NCI-H2227 (cell line): Measurements from ENCODE around the gene STS.

Experiments used
- DNase-seq: peaks from one replicate; lab custom pipeline; 2025; ENCODE audit not compliant: unreplicated experiment; lab: John Stamatoyannopoulos, UW

Gene STS

DNA sequence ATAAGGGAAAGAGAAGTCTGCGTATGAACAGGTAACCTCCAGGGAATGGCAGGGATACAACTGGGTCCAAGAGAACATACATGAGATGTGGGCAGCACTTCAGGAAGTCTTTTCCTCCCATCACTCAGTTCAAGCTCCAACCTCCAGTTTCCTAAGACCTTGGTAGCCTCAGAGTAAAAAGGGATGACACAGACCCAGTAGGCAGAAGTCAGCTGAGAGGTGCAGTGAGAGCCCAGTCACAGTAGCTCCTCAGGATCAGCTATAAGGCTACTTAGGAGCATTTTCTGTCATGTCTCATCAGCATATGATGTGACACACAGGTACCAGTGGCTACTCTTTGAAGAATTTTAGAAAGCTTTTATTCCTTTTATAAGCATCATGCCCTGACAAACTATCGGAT is 12.5 kb upstream of the STS start:
- no peak for DNase-seq

DNA sequence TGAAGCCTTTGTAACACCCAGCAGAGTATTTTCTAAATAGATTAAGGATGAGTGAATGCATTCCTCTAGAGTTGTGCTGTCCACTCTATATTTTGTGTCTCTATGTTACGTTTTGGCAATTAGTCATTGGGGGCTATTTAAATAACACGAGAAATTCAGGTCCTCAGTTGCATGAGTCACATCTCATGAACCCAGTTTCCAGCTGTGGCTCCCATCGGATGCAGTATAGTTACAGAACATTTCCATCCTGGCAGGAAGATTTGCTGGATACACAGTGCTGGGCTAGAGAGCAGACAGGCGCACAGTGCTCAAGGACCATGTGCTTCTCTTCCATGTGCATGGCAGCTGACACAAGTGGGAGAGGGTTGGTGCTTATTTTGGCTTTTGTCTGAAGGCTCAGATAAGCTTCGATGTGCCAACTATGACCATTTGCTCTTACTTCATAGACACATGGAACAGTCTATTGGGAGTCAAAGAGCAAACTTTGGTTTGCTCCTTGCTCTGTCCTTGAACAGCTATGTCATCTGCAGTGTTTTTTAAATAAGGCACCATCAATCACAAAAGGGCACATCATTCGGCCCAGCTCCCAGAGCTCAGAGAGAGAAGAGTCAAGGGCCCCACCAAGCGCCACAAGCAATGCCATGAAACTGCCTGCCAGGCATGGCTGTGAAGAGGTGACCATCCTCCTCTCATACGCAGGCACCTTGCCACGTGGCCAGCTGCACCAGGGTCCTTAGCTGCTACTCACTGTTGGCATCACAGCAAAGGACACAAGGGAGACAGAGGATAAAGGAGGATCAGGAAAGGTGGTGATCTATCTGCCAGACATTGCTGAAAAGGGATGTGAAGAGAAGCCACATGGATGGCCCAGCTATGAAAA is 8.1 kb upstream of the STS start:
- no peak for DNase-seq

DNA sequence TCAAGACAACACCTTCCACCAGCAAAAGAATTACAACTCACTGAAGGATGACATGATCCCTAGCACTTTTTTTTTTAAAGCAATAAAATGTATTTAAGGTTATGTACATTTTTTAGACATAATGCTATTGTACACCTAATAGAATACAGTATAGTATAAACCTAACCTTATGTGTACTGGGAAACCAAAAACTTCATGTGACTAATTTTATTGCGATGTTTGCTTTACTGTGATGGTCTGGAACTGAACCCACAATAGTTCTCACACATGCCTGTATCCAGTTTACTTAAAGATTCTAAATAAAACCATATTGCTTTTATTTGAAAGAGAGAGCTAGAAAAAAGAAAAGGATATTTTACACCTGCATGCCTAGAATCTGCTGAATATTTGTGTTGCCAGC is 4.4 kb upstream of the STS start:
- no peak for DNase-seq

DNA sequence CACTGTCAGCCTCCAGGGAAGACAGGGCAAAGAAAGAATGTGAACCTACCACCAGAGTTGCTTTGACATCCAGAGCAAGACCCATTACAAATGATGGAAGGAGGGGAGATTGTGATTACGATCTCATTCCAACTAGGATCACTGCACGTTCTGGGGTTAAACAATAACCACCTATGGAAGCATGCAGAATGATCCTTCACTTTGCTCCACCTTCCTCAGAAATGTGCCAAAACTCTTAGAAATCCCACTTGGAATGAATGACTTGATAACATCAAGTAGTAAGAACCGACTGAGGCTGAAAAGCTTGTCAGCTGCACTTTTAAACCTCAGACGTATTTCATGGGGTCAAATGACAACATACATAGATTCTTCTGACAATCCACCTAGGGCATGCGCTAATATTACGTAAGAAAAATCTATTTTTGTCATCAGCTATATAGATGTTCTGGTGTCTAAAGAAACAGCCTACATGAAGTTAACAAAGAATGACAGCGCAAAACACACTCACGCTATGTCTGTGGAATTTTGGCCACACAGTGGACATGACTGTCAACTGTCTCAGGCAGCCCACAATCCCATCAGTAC is 3.5 kb upstream of the STS start:
- DNase-seq, result no peak

DNA sequence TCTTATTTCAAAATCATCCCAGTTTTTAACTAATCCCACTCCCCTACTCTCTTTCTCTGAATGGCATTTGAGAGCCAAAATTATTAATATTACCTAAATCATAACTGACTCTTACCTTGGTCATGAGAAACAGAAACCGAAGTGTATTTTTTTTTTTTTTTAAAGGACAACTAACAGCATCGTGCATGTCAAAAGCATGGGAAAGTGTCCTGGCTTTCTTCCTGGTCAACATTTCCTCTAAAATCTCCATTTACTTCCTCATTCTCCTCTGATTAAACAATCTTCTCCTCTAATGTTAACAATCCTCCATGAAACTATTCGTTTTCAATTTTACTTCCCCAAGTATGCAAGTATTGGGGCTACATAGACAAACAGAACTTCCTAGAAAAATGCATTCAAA is 2.1 kb upstream of the STS start:
- DNase-seq, result no peak

DNA sequence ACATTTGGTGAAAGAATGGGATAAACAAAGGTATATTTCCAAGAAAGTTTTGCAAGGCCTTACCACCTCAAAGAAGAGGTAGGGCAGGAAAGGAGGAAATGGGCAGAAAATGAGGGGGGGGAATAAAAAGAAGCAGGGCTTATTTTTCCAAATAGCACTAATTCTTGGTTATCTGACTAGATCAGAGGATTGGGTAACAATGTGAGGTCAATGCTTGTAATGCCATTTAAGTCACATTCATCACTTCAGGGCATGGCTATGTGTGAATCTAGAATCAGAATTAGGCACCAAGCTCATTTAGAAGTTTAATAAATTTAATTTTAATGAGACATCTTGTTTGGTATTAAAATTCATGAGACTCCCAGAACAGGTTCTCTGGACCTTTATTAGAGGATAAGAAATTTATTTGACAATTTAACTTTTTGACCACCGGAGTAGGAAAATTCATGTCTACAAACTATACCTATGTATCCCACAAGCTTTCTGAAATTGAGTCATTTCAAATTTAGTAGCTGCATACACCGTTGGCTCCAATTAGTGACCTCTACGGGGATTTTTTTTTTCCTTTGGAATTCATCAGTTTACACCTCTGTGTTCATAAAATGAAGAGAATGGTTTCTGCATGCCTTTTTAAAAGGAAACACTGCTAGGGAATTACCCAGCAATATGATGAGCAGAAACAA is 1.4 kb upstream of the STS start:
- DNase-seq, result no peak

DNA sequence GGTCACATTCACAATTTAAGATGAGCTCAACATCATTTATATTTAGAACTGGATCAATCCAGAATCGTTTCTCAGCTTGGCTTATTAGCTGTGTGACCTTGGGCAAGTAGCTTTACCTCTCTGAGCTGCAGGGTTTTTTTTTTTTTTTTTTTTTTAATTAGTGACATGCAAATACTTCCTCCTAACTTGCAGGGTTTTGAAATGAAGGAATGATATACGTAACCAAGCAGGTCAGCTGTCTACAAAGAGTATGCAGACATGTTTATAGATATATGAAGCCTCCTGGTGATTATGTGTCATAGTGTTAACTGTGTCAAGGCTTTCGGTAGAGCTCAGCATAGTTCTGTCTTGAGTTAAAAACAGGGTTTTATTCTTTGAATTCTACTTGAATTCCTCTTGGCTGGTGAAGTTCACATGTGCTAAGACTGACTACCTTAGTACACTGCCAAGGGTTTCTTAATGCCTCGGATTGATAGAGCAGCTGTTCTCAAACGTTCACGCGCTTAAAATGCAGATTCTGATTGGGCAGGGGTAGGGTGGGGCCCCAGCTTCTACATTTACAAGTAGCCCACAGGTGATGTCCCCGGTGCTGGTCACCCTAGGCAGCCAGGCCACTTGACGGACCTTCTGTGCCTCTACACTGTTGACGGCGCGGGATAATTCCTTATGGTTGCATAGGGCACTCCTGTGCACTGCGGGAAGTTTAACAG is 654 bp upstream of the STS start:
- peak; percentile 40 for DNase-seq

DNA sequence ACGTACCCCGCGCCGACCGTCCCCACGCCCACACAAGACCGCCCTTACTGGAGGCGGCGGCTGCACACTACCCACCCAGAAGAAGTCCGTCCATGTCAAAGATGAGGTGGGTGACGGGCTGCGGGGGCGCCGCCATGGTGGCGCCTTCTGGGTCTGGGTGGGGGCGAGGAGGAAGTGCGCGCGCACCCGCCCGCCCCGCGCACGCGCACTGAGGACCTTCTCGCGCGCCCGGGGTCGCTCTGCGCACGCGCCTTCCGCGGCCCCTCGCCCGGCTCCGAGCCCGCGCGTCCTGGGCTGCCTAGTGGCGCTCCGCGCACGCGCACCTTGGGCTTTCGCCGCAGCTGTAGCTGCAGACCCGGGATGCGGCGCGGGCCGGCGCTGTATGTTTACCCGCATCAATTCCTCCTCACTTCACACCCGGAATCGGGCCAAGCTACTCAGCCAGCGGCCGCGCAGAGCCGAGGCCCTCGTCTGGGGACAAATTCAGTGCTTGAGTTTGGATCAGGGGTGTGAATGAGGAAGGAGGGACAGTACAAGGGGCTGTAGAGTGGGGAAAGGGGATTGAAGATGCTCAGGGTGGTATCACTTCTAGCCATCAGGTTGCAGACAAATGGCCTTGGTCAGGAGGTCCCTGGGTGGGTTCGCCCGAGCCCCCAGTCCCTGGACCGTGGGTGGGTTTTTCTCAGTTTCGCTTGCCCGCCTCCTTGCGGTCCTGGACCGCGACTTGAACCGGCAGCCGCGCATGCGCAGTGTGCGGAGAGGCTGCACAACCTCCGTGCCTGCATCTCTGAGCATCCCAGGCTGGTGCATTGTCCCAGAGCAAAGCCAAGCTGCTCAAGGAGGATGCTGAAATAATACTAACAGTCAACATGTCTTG is 704 bp downstream of the STS start, which contains the start of gene PUDP:
Gene PUDP (minus strand): TSS at position 176 of the 877 bp plus-strand sequence. CDS start 40 bp downstream, at position 136.
- DNase-seq, result peak; percentile 96

DNA sequence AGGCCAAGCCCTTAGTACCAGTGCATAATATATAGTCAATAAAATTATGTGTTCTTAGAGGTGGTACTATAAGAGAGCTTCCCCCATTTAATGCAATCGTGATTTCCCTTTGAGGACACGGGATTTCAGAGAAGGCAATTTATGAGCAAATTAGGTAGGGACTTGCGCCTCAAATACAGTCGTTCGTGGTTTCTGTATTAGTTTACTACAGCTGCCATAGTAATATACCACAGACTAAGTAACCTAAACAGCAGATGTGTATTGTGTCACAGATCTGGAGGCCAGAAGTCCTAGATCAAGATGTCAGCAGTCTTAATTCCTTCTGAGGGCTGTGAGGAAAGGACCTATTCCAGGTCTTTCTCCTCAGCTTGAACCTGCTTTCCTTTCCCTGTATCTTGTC is 1.9 kb downstream of the STS start:
- DNase-seq, result no peak

DNA sequence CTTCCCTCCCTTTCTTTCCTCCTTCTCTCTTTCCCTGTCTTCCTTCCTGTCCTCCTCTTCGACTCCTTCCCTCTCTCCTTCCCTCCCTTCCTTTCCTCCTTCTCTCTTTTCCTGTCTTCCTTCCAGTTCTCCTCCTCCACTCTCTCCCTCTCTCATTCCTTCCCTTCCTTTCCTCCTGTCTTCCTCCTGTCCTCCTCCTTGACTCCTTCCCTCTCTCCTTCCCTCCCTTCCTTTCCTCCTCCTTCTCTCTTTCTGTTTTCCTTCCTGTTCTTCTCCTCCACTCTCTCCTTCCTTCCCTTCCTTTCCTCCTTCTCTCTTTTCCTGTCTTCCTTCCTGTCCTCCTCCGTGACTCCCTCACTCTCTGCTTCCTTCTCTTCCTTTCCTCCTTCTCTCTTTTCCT is 5.7 kb downstream of the STS start:
- no peak for DNase-seq

DNA sequence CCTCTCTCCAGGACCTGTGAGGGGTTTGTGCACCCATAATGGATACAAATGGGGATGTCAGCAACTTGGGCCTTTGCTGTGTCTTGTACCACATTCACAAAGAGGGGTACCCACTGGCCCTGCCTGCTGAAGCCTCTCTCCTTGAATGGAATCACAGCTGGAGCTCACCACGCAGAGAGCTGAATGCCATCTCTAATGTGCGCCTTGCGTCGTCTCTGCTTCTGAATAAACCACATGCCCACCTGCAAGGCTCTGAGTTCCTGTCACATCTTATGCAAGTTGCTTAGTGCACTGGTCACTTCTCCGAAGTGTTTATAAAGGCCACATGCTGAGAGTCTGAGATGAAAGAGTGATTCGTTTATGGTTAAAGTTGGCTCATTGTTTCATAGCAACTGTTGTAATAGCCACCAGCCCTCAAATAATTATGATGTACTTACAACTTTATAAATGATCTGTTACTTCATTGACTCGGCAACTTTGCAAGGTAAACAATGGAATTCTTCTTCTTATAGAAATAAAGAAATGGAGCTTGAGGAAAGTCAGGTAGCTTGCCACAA is 6.6 kb downstream of the STS start:
- peak; percentile 7 for DNase-seq

DNA sequence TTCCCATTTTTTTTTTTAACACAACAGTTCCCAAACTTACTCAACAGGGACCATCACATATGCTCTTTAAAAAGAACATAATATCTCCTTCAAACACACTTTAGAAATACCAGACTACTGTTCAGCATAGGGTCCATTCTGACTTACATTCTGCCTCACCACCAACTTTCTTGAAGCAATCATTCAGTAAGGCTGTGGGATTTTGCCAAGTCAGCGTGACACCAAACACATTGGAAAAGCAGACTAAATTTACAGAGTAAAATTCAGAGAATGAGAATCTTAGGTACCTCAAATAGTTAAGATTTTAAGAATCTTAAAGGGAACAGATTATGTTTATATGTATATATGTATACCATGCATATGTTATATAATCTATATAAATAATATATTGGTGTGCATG is 7.7 kb downstream of the STS start:
- DNase-seq, result no peak

DNA sequence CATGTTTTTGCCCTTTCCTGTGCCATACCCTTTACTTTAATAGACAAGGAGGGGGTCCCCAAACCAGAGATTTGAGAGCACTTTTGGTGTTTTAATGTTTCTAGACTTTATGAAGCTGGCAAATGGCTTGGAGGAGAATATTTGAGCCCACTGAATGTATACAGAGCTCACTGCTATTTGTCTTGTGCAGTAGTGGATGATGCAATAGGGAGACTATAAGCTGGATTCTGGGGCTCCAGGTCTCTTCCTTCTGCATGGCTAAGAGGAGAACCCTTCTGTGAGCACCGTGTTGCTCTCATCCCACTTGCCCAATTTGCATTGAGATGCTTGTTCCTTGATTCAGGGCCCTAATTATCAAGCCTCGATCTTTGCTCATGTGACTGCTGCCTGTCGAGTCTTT is 9.4 kb downstream of the STS start:
- no peak for DNase-seq

DNA sequence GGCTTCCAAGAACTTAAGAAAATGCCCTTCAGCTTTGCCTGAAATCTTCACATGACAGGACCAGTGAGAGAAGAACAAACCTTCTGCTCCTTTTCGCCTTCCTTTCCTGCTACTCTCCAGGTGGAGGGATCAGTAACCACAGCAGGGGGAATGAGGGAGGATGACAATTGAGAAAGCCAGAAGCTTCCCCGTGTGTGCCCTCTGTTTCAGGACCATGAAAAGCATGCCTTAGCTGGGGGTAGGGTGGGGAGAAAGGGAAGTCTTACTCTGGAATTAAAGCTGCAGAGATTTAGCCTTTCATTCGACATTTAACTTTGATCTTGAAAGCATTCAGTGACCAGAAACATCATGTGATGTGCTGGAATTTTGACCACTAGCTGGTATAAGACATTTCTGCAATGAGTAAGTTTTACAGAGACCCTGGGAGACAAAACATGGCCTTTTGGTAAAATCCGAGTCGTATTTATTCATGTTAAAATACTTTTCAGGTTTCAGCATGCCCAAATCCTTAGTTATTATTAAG is 11.0 kb downstream of the STS start:
- no peak for DNase-seq

DNA sequence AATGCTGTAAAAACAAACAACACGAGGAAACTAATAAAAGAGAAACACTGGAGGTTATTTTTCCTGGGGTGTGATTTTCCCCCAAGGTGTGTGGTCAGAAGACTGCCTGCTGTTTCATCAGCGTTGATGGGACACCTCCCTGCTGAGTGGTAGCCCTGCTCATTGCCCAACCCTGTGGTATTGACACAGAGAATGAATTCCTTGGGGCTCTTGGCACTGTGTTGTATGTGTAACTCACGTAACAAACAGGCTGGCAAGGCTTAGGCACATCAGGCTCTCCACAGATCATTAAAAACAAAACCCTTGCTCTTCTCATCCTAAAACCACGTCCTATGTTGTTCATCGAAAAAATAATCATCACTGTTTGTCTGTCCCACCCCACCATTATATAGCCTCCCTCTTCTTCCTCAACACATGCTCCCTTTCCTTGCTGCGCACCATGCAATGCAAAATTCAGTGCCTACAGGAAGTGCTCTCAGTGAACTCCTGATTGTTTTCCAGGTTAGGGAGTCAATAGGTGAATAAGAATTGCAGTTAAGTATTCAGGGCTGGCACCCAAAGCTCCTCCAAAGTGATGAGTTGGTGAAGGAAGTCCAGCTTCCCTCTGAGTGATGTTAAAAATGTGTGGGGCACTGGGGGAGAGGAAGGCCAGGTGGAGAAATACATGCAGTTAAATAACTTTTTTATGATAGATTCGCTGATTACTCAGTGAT is 11.8 kb downstream of the STS start:
- DNase-seq, result no peak

DNA sequence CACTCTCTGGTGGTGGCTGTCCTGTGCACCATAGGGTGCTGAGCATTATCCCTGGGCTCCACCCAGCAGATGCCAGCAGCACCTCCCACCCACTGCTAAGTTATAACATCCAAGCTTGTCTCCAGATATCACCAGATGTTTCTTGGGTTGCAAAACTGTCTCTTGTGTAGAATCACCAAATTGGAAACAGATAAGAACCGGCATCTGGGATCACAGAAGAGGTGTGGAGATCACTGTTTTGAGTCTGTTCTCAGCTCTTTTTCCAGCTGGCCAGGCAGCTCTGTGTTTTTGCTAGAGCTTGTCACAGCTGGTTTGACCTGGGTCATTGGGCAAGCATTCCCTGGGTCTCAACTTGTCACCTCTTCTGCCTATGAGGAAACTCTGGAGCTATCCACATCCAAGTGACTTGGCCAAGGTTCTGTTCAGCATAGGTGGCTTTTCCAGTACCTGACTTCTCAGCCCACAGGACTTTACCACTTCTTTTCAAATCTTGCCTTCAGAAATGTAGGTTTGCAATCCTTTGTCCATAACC is 15.7 kb downstream of the STS start:
- no peak for DNase-seq

DNA sequence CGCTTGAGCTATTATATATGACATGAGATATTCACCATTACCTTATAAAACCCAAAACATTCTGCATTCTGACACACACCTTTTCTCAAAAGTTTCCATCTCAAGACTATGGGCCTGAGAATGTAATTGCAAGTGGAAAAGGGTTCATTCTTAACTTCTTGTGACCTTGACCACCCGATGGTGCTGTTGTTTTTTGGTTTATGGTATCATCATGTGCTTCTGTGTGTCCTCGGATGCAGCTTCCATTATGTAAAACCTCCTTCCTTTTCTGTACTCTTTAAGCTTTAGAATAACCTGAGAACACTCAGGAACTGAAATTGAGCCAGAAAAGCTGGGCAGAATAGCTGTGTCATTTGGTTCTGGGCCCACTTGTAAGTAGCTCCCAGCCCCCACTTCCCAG is 16.7 kb downstream of the STS start:
- no peak for DNase-seq

DNA sequence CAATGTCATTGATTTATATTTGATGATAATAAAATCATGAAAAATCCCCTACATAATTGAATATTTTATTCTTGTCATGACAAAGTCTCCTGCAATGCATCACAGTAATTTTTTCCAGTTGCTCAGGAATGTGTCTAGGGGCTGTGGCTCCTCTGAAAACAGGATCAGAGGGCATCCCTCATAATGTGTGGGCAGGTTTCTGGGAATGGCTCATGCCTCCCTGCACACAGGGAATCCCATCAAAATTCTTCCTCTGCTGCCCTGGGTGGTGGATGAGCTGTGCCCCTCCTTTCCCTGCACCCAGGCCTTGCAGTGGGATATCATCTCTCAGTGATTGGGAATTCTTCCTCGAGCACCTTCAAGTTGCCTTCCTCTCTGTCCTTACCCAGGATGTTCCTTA is 20.9 kb downstream of the STS start:
- no peak for DNase-seq

DNA sequence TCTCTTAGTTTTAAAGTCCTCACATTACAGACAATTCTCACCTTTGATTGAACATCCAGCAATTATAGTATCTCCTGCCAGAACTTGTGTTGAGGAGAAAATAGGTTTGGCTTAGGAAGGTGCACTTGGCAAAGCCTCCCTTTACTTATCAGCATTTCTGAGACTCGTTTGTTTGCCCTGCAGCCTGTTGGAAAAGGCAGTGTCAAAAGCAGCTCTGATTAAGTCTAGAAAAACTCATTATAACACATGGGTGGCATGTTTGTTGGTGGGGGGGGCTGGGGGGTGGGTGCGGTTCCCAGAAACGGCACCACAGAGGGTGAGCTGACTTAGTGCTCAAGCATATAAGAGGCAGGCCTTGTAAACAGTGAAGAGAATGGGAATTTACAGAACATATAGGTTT is 22.1 kb downstream of the STS start:
- DNase-seq, result no peak
